Heart left ventricle (tissue), 16 donors: ENCODE results near the gene CIC. TPM values are rescaled to one million over a fixed set of nuclear protein-coding genes. Genes with fewer than 3 reads are reported as not detected.

Experiments used
- ATAC-seq, 4 donors: fragments of 200-7000 bp; cut with Tn5 transposase; one replicate each; pipeline ENCODE4 v1.9.1; 2020 to 2022; ENCODE audit warnings: moderate library complexity in 4 of 4, mild to moderate bottlenecking in 3 of 4, moderate number of reproducible peaks in 1 of 4
- DNase-seq, 5 donors: peaks; one replicate each; pipeline ENCODE4 v3.0.0-alpha.2; 2020
- H3K27ac ChIP-seq, 12 donors: fragments of 200-600 bp; sonication (generic) in 4 of 12; one replicate each; pipeline versions ENCODE4 v1.5.0 to v1.8.0; 2016 to 2022; ENCODE audit warnings: mild to moderate bottlenecking in 2 of 12
- H3K27me3 ChIP-seq, 9 donors: fragments of 200-600 bp; sonication (generic) in 2 of 9; one replicate each; pipeline versions ENCODE4 v1.5.1 to v1.8.0; 2016 to 2022; ENCODE audit warnings: mild to moderate bottlenecking in 3 of 9
- H3K36me3 ChIP-seq, 9 donors: fragments of 200-600 bp; sonication (generic) in 2 of 9; one replicate each; pipeline versions ENCODE4 v1.5.0 to v1.8.0; 2018 to 2022; ENCODE audit warnings: mild to moderate bottlenecking in 2 of 9
- H3K4me1 ChIP-seq, 12 donors: fragments of 200-600 bp; sonication (generic) in 4 of 12; one replicate each; pipeline versions ENCODE4 v1.5.0 to v1.8.0; 2016 to 2022; ENCODE audit warnings: mild to moderate bottlenecking in 3 of 12
- H3K4me3 ChIP-seq, 12 donors: fragments of 200-600 bp; sonication (generic) in 4 of 12; one replicate each; pipeline versions ENCODE4 v1.5.0 to v1.8.0; 2017 to 2022; ENCODE audit warnings: mild to moderate bottlenecking in 9 of 12, moderate library complexity in 4 of 12
- H3K9me3 ChIP-seq, 12 donors: fragments of 200-600 bp; sonication (generic) in 4 of 12; one replicate each; pipeline versions ENCODE4 v1.5.0 to v1.8.0; 2016 to 2022; ENCODE audit warnings: mild to moderate bottlenecking in 1 of 12
- CTCF ChIP-seq, 12 donors: fragments of 200-600 bp; sonication (generic) in 4 of 12; IDR thresholded peaks; one replicate each; pipeline versions ENCODE4 v1.5.0 to v1.8.0; 2018 to 2022; ENCODE audit warnings: antibody characterized with exemption in 12 of 12, mild to moderate bottlenecking in 5 of 12
- POLR2A ChIP-seq, 2 donors: fragments of 450-650 bp; IDR thresholded peaks; one replicate each; pipeline ENCODE4 v1.6.1; 2017; ENCODE audit warnings: antibody characterized with exemption in 2 of 2, mild to moderate bottlenecking in 2 of 2, moderate library complexity in 2 of 2
- WGBS, 4 donors: extraction: QIAGEN DNeasy Blood & Tissue Kit in 2 of 4; methylation state at CpG; one replicate each; pipeline versions ENCODE4 v1.1.5 to v1.1.7; 2013 to 2018; 5-methylcytosine and 5-hydroxymethylcytosine counted together
- intact Hi-C, 10 donors: fragments of 100-400 bp; cut with DNase I; formaldehyde crosslinking; loops; one replicate each; pipeline versions ENCODE4 v1.11.1 to v1.14.2; 2022
- polyA plus RNA-seq, 2 donors: library from polyadenylated mRNA; stranded (reverse); fragments of 200-250 nt; gene quantifications; one replicate each; pipeline ENCODE4 v1.2.3, GENCODE V29; 2013
- total RNA-seq, 9 donors: library from RNA; depleted of rRNA in 2 of 9; stranded (reverse); fragments of >200 nt in 2 of 9; fragmentation: NEBNext Ultra II Directional in 3 of 9; extraction: Animal tissue kit (Norgen Biotek cat#: 25700) in 3 of 9; gene quantifications; one replicate each; pipeline versions ENCODE4 v1.1.0 to v1.2.4, GENCODE V29; 2016 to 2023
- donor health status: ischemic (EF 13 %, LVEDD 7.1; RV severe dilation, severe dysfunction).
- donor health status: healthy with polysubstance abuse.
- donor health status: DM: no; HTN: yes; CAD: no.
- donor health status: DM: no; HTN: no; CAD: no.
- donor health status: ischemic (EF 25% LVEDD 6.9; RV normal size, moderate dysfunction).
- donor health status: ischemic (EF 25% LVEDD 5.7; RV mildly dilated, moderate dysfunction).
- donor health status: healthy.
- donor health status: DM: yes; HTN: yes; CAD: no.
- donor health status: ischemic (EF 35%, LVEDD 5.7; RV mildly dilated, moderate dysfunction).
- donor health status: nonischemic (EF 11% LVEDD 7.7; RV severe dilation, severe dysfunction).
- donor health status: DM: yes; HTN: yes; CAD: no.
- donor health status: PGD.
- donor health status: ischemic (EF 29% LVEDD 5.4; RV normal size, mild dysfunction).
- donor health status: nonischemic (EF 23%, LVEDD 6.1; RV moderate dilation, normal function).

CIC gene
- total and polyA plus RNA-seq, 11 donors = 25.5 to 54.8 (median 31.0) TPM

- ATAC-seq = no peak
- WGBS, 4 donors = 83 to 85% (median 84%) methylated on average over 35 to 41 of the region's 41 CpGs
- peak overlapping the region in 6 of 12 donors; percentile 12 to 100 (median 85) for H3K27ac ChIP-seq
- no peaks in the 10 kb centered on the region for H3K27me3 ChIP-seq
- peaks cover 18 to 92% (median 75%) of the 10 kb centered on the region in 12 donors for H3K4me1 ChIP-seq
- no peak overlapping the region for H3K4me3 ChIP-seq
- peaks cover 0 to 31% (median 19%) of the 10 kb centered on the region in 9 donors for H3K36me3 ChIP-seq
- no peak for TF ChIP-seq CTCF (IDR thresholded peaks at IDR 0.05)
- no peak for TF ChIP-seq POLR2A (IDR thresholded peaks at IDR 0.05)
- no peaks in the 10 kb centered on the region for H3K9me3 ChIP-seq
- no peak for DNase-seq
- intact Hi-C loops = loop anchor here in 5 of 10 donors (5.0 to 10.0 kb wide), 4 partner anchors 39 to 176 kb away; partner anchors contain the start of gene LIPE (in 2 of the 5)
Observed at GRCh38 chr19:42248270-42249148, 20.5 kb upstream of the CIC start.

DNA sequence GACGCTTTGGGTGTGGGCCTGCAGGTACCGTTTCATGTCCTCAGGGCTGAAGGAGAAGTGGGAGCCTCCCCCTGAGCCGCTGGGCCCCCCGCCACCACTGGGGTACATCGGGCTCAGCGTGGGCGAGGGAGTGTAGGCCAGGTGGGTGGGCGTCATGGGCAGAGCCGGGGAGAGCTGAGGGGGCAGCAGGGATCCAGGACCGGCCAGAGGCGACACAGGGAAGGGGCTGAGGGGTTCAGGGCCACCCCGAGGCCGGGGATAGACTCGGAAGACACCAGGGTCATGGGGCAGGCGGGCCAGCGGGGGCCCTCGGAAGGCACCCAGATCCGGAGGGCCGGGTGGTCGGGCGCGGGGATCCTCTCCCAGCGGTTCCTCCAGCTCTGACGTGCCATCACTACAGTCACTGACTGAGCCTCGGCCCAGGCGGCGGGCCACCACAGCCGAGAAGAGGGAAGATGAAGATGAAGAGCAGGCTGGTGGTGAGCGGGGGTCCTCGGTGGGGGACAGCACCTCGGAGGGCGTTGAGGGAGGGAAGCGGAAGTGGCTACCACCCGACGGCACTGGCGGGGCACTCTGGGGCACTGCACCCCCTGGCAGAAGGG is 19.8 kb upstream of the CIC start:
- TF ChIP-seq POLR2A (IDR thresholded peaks at IDR 0.05) = no peak
- TF ChIP-seq CTCF (IDR thresholded peaks at IDR 0.05) = no peak
- ATAC-seq (no peak), DNase-seq (no peak)
- Histone ChIP-seq H3K27ac (peak overlapping the region in 8 of 12 donors; percentile 60 to 100 (median 99)), H3K27me3 (no peaks in the 10 kb centered on the region), H3K9me3 (no peaks in the 10 kb centered on the region), H3K4me1 (peaks cover 18 to 85% (median 68%) of the 10 kb centered on the region in 12 donors), H3K36me3 (peaks cover 0 to 31% (median 19%) of the 10 kb centered on the region in 9 donors), H3K4me3 (no peak overlapping the region)
- intact Hi-C loops = loop anchor here in 5 of 10 donors (5.0 to 10.0 kb wide), 4 partner anchors 38 to 176 kb away; partner anchors contain the start of gene LIPE (in 2 of the 5)
- 75 to 80% (median 78%) methylated on average over 35 to 36 of the region's 36 CpGs for WGBS, 4 donors

GRCh38 chr19:42249769-42250168 is 19.3 kb upstream of the CIC start:
- DNase-seq (no peak), ATAC-seq (no peak)
- intact Hi-C loops = loop anchor here in 5 of 10 donors (5.0 to 10.0 kb wide), 4 partner anchors 38 to 175 kb away; partner anchors contain the start of gene LIPE (in 2 of the 5)

More at GRCh38 chr19:42249769-42250168, 19.3 kb upstream of the CIC start:
- H3K27me3 ChIP-seq = no peaks in the 10 kb centered on the region
- peak overlapping the region in 2 of 12 donors; percentile 28 to 99 for H3K4me3 ChIP-seq
- WGBS, 4 donors = 64 to 70% (median 66%) methylated on average over 6 of the region's 6 CpGs
- peak overlapping the region in 11 of 12 donors; percentile 60 to 100 (median 99) for H3K27ac ChIP-seq
- peaks cover 18 to 84% (median 68%) of the 10 kb centered on the region in 12 donors for H3K4me1 ChIP-seq
- TF ChIP-seq CTCF (IDR thresholded peaks at IDR 0.05) (no peak), POLR2A (IDR thresholded peaks at IDR 0.05) (no peak)
- peaks cover 0 to 31% (median 19%) of the 10 kb centered on the region in 9 donors for H3K36me3 ChIP-seq
- no peaks in the 10 kb centered on the region for H3K9me3 ChIP-seq
